ENCODE measurements around the gene MYT1. TPM values are rescaled to one million over a fixed set of nuclear protein-coding genes. Genes with fewer than 3 reads are reported as not detected.

The MYT1 gene
- total and polyA plus RNA-seq, 2 experiments from 2014 or later: 0.03 to 0.06 TPM

GRCh38 chr20:64145458-64146300 is 18.6 kb upstream of the MYT1 start:
- no peak overlapping the region for H3K4me3 ChIP-seq
- WGBS (ENCODE audit: low lambda C conversion rate, missing lambda C conversion rate): 93% methylated on average over 17 of the region's 17 CpGs
- no peak overlapping the region for H3K4me2 ChIP-seq
- TF ChIP-seq EZH2phosphoT487 (IDR thresholded peaks at IDR 0.05; ENCODE audit: low read depth, severe bottlenecking, unreplicated experiment) (no peak), EZH2 (IDR thresholded peaks at IDR 0.05; ENCODE audit: borderline replicate concordance) (no peak), CTCF (IDR thresholded peaks at IDR 0.05; ENCODE audit: poor library complexity) (no peak)
- H3K36me3 ChIP-seq (replicated peaks; ENCODE audit: insufficient read depth, low read depth): no peaks in the 10 kb centered on the region
- DNase-seq (ENCODE audit: low spot score): no peak
- H3K27me3 ChIP-seq: no peaks in the 10 kb centered on the region
- no peak overlapping the region for H2AFZ ChIP-seq
- H3K9me3 ChIP-seq (ENCODE audit: low read depth): no peaks in the 10 kb centered on the region
- H4K20me1 ChIP-seq (ENCODE audit: insufficient read depth, poor library complexity, severe bottlenecking): no peaks in the 10 kb centered on the region
- H3K4me1 ChIP-seq (ENCODE audit: insufficient read depth): no peaks in the 10 kb centered on the region
- H3K9me2 ChIP-seq (replicated peaks; ENCODE audit: insufficient read depth): no peaks in the 10 kb centered on the region
- H3K27ac ChIP-seq: no peak overlapping the region
- no peaks in the 10 kb centered on the region for H3K79me2 ChIP-seq

GRCh38 chr20:64146301-64146935 is 17.8 kb upstream of the MYT1 start:
- no peak overlapping the region for H2AFZ ChIP-seq
- no peaks in the 10 kb centered on the region for H3K36me3 ChIP-seq (replicated peaks; ENCODE audit: insufficient read depth, low read depth)
- H4K20me1 ChIP-seq (ENCODE audit: insufficient read depth, poor library complexity, severe bottlenecking): no peaks in the 10 kb centered on the region
- no peaks in the 10 kb centered on the region for H3K9me3 ChIP-seq (ENCODE audit: low read depth)
- no peaks in the 10 kb centered on the region for H3K79me2 ChIP-seq
- H3K9me2 ChIP-seq (replicated peaks; ENCODE audit: insufficient read depth): no peaks in the 10 kb centered on the region
- H3K4me1 ChIP-seq (ENCODE audit: insufficient read depth): no peaks in the 10 kb centered on the region
- 72% methylated on average over 6 of the region's 7 CpGs for WGBS (ENCODE audit: low lambda C conversion rate, missing lambda C conversion rate)
- no peak overlapping the region for H3K4me3 ChIP-seq
- H3K27me3 ChIP-seq: no peaks in the 10 kb centered on the region
- no peak for DNase-seq (ENCODE audit: low spot score)
- H3K27ac ChIP-seq: no peak overlapping the region
- TF ChIP-seq CTCF (IDR thresholded peaks at IDR 0.05; ENCODE audit: poor library complexity) (no peak), EZH2 (IDR thresholded peaks at IDR 0.05; ENCODE audit: borderline replicate concordance) (no peak)
- no peak overlapping the region for H3K4me2 ChIP-seq

- H3K27me3 ChIP-seq: no peaks in the 10 kb centered on the region
- H3K9me2 ChIP-seq (replicated peaks; ENCODE audit: insufficient read depth): no peaks in the 10 kb centered on the region
- no peak overlapping the region for H3K4me3 ChIP-seq
- H3K4me2 ChIP-seq: no peak overlapping the region
- 84% methylated on average over 12 of the region's 12 CpGs for WGBS (ENCODE audit: low lambda C conversion rate, missing lambda C conversion rate)
- no peaks in the 10 kb centered on the region for H3K36me3 ChIP-seq (replicated peaks; ENCODE audit: insufficient read depth, low read depth)
- no peak overlapping the region for H3K27ac ChIP-seq
- no peak overlapping the region for H2AFZ ChIP-seq
- no peaks in the 10 kb centered on the region for H3K9me3 ChIP-seq (ENCODE audit: low read depth)
- no peak for DNase-seq (ENCODE audit: low spot score)
- no peaks in the 10 kb centered on the region for H4K20me1 ChIP-seq (ENCODE audit: insufficient read depth, poor library complexity, severe bottlenecking)
- TF ChIP-seq EZH2 (IDR thresholded peaks at IDR 0.05; ENCODE audit: borderline replicate concordance) (no peak), CTCF (IDR thresholded peaks at IDR 0.05; ENCODE audit: poor library complexity) (no peak), EZH2phosphoT487 (IDR thresholded peaks at IDR 0.05; ENCODE audit: low read depth, severe bottlenecking, unreplicated experiment) (no peak)
- H3K4me1 ChIP-seq (ENCODE audit: insufficient read depth): no peaks in the 10 kb centered on the region
- H3K79me2 ChIP-seq: no peaks in the 10 kb centered on the region
These were observed 17.2 kb upstream of the MYT1 start for GRCh38 chr20:64146936-64147477.

Measured in hepatocyte (in vitro differentiated cells).